Astrocyte of the spinal cord (primary cell): ENCODE data around the gene EPG5.
"Not testable (repeated sequence)": the region's sequence is repeated elsewhere in the genome, so short reads cannot be mapped to it uniquely, and the experiment has no call there.

Experiments
- DNase-seq: peaks from one replicate; pipeline ENCODE4 v3.0.0; 2011; ENCODE audit warnings: low read depth, low spot score
- H3K4me3 ChIP-seq: 2 replicates; pipeline ENCODE4 v1.5.1; 2011; ENCODE audit warnings: low read depth, mild to moderate bottlenecking, low read length, moderate library complexity
- CTCF ChIP-seq: IDR thresholded peaks from 2 replicates; pipeline ENCODE4 v1.5.1; 2012; ENCODE audit warnings: low read depth, mild to moderate bottlenecking, low read length, inconsistent platforms
- in situ Hi-C: cut with HindIII; loops from 2 replicates; pipeline ENCODE4 v1.10.0; 2017; ENCODE audit warnings: low sequenced_read_pairs

Gene EPG5

DNA sequence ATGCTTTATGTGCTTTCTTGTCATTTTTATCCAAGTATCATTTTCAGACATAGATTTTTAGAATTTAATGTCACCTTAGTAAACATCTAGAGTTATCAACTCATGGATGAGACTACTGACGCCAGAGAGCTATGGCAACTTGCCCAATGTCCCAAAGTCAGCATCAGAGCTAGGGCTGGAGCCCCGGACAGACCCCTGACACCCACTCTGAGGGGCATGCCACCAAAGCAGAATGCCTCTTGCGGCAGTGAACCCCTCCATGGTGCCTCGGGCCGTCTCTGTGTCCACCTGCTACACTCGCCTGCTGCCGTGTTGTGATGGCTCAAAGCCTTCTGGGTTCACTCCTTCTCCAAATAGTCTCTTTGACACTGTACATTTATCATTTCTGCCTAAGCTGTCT, 136.2 kb downstream of the EPG5 start:
- TF ChIP-seq CTCF: no peak
- H3K4me3 ChIP-seq: no peak overlapping the region
- in situ Hi-C loops: no loop called here
- no peak for DNase-seq

DNA sequence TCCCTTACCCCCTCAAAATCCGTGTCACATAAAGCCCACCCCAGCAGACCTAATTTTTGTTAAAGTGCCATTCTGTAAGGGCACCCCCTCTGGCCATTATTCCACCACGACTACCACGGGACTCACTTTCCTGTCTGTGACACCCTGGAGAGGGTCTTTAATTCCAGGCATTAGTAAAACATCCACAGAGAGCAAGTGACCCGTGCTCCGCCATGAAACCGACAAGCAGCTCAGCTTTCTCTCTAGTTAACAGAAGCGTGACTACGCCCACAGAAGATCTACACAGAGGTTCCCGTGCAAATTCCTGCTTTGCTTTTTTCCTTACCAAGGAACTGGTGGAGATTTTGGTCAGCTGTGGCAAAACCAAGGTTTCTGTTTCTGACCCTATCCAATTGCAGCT, 137.3 kb downstream of the EPG5 start:
- no peak overlapping the region for H3K4me3 ChIP-seq
- TF ChIP-seq CTCF: no peak
- no peak for DNase-seq
- in situ Hi-C loops: no loop called here

DNA sequence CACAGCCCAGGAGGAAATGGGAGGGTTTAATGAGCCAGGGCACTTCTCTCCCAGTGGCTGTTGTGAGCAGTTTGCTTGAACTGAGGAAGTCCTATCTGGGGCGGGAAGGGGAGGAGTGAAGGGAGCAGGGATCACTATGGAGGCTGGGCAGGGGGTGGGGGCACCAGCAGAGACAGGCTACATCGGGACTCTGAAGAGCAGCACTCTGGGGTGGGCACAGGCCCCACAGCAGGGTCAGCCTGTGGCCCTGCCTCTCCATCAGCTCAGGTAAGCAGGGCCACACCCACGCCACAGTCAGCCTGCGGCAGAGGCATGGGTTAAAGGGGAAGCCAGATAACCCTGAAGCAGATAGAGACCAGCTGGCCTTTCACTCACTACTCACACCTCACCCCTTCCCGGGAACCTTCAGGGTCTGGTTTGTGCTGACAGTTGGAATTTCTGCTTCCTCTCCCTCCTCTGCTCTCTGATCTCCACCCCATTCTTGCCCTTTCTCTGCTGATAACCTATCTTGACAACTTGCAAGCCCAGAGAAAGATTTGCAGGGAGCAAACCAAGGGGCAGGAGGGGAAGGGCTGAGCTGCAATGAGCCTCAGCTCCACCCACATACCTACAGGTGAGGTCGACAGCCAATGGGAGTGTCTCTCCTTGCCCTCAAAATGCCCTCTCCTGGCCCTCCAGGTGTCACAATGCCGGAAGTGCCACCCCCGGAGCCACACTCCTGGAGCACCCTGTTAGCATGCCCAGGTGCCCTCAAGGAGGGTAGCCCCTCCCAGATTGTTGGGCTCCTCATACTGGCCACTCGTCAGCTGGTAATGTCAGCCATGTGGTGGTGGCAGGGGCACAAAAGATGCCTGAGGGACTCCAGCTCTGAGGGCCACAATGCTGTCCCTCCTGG, 138.0 kb downstream of the EPG5 start:
- in situ Hi-C loops: no loop called here
- no peak for TF ChIP-seq CTCF
- DNase-seq: no peak
- no peak overlapping the region for H3K4me3 ChIP-seq

DNA sequence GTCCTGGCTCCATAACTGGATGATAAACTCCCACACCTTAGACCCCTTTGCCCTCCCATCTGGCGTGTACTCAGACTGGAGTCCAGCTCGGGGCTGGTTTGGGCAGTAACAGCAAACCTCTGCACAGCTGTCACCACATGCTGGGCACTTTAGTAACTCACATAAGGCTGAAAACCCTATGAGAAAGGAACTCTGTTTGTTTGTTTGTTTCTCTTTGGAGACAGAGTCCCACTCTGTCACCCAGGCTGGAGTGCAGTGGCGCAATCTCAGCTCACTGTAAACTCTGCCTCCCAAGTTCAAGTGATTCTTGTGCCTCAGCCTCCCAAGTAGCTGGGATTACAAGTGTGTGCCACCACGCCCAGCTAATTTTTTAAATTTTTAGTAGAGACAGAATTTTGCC, 140.4 kb downstream of the EPG5 start:
- in situ Hi-C loops: not testable (repeated sequence)

GRCh38 chr18:45826084-45826483, 141.0 kb downstream of the EPG5 start:
- DNase-seq: no peak
- no peak for TF ChIP-seq CTCF
- in situ Hi-C loops: no loop called here
- H3K4me3 ChIP-seq: no peak overlapping the region

More for the DNA sequence above, 140.4 kb downstream of the EPG5 start:
- not testable (repeated sequence) for DNase-seq, H3K4me3 ChIP-seq

DNA sequence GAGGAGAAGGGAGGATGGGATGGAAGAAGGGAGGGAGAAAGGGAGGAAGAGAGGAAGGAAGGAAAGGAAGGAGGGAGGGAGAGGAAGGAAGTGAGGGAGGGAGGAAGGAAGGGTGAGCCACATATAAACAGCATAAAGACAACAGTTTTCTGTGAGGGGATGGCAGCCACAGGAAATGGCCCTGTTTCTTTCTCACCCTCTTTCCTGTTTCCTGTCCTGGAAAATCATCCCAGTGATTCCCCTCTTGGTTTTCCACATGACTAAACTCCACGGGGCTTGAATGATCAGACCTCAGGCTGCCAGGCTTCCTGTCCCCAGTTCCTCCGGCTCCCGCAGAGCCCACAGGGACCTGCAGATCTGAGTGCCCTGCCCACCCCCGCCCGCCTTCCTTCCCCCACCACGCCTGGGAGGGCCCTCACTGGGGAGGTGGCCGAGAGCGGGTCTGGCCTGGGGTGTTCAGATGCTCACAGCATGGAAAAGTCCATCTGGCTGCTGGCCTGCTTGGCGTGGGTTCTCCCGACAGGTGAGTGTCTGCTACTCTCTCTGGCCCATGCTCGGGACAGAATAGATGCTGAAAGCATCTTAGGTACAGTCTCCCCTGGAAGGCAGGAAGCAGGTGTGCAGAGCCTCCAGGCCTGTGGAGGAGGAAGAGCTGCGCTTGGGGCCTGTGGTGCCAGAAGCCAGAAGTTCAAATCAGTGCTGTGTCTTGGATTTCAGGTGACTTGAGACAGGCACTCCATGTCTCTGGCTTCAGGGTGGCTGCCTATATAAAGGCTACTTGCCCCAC, 141.7 kb downstream of the EPG5 start, which contains the start of gene SIGLEC15:
Gene SIGLEC15, plus strand, starts transcription at position 418 of the 787 bp plus-strand sequence. Its CDS starts 54 bp downstream, at position 472.
- no peak for DNase-seq
- TF ChIP-seq CTCF: no peak
- in situ Hi-C loops: no loop called here
- H3K4me3 ChIP-seq: no peak within 1 kb of the TSS

DNA sequence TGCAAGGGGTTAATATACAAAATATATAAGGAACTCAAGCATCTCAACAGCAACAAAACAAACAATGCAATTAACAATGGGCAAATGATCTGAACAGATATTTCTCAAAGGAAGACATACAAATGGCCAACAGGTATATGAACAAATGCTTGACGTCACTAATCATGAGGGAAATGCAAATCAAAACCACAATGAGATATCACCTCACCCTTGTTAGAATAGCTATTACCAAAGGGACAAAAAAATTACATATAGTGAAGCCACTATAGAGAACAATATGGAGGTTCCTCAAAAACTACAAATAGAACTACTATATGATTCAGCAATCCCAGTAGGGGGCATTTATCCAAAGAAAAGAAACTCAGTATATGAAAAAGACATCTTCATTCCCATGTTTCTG, 145.4 kb downstream of the EPG5 start:
- TF ChIP-seq CTCF: no peak

More for the DNA sequence above, 145.4 kb downstream of the EPG5 start:
- in situ Hi-C loops: no loop called here
- H3K4me3 ChIP-seq: no peak overlapping the region
- no peak for DNase-seq
